GM12878 (cell line): Measurements from ENCODE around the gene PML. TPM values are rescaled to one million over a fixed set of nuclear protein-coding genes. Genes with fewer than 3 reads are reported as not detected.

ENCODE experiments used
- ATAC-seq: fragments of 200-7000 bp; cut with Tn5 transposase; 3 replicates; pipeline ENCODE4 v1.9.1; 2020; ENCODE audit warnings: mild to moderate bottlenecking, moderate library complexity
- BruUV-seq: library from RNA; stranded (reverse); fragments of 400-500 nt; replicated peaks from 2 replicates; lab custom pipeline; 2021; lab: Mats Ljungman, UMichigan
- CTCF ChIA-PET: fragments of 300-600 bp; sonication (Branson Sonifier 250); formaldehyde crosslinking; extraction: SDS; loops from one replicate; lab custom pipeline; 2021; ENCODE audit warnings: inconsistent platforms; lab: Yijun Ruan, JAX
- POLR2A ChIA-PET: fragments of 350-600 bp; formaldehyde crosslinking; extraction: SDS; loops from one replicate; lab custom pipeline; 2021; ENCODE audit warnings: inconsistent platforms; lab: Charles Lee
- RAD21 ChIA-PET: fragments of 300-600 bp; sonication (Branson Sonifier 250); formaldehyde crosslinking; loops from one replicate; lab custom pipeline; 2023; ENCODE audit warnings: antibody characterized with exemption; ENCODE audit not compliant: unreplicated experiment; lab: Charles Lee
- SMC1A ChIA-PET: fragments of 300-600 bp; sonication (Branson Sonifier 250); formaldehyde crosslinking; loops from one replicate; lab custom pipeline; 2023; ENCODE audit not compliant: unreplicated experiment, uncharacterized antibody; lab: Charles Lee
- DNase-seq: peaks from one replicate; pipeline ENCODE4 v3.0.0-alpha.2; 2011; ENCODE audit warnings: low read depth, low spot score
- FAIRE-seq: peaks from 3 replicates; lab custom pipeline; 2011; peaks lifted over from hg19 to GRCh38; lab: Jason Lieb, UNC
- H2AFZ ChIP-seq: 2 replicates; pipeline ENCODE4 v1.6.0; 2011; ENCODE audit warnings: low read depth, low read length, control low read depth; ENCODE audit not compliant: control insufficient read depth
- H3K27ac ChIP-seq: 2 replicates; pipeline ENCODE4 v1.5.1; 2011; ENCODE audit warnings: control low read depth; ENCODE audit not compliant: control insufficient read depth, insufficient read depth
- H3K27me3 ChIP-seq, 2 experiments: replicated peaks in 1 of 2; 2 replicates each; pipeline versions ENCODE4 v1.6.0 to v1.6.1; 2011; ENCODE audit warnings: low read length in 1 of 2; ENCODE audit not compliant: control insufficient read depth in 2 of 2, insufficient read depth in 2 of 2
- H3K36me3 ChIP-seq, 2 experiments: 2 replicates each; pipeline ENCODE4 v1.5.1; 2011; ENCODE audit warnings: low read length in 1 of 2; ENCODE audit not compliant: control insufficient read depth in 2 of 2, insufficient read depth in 2 of 2
- H3K4me1 ChIP-seq: 2 replicates; pipeline ENCODE4 v1.6.1; 2011; ENCODE audit warnings: mild to moderate bottlenecking, low read length, moderate library complexity, mixed read lengths; ENCODE audit not compliant: control insufficient read depth, insufficient read depth
- H3K4me2 ChIP-seq: 2 replicates; pipeline ENCODE4 v1.6.0; 2011; ENCODE audit warnings: control low read depth; ENCODE audit not compliant: control insufficient read depth, insufficient read depth
- H3K4me3 ChIP-seq: fragments of 200-600 bp; sonication (generic); 2 replicates; pipeline ENCODE4 v1.5.1; 2016
- H3K79me2 ChIP-seq: 2 replicates; pipeline ENCODE4 v1.6.0; 2011; ENCODE audit warnings: low read length; ENCODE audit not compliant: control insufficient read depth, insufficient read depth
- H3K9ac ChIP-seq: 2 replicates; pipeline ENCODE4 v1.8.0; 2011; ENCODE audit warnings: low read length, control low read depth, mixed read lengths; ENCODE audit not compliant: control insufficient read depth, insufficient read depth
- H3K9me3 ChIP-seq: replicated peaks from 3 replicates; pipeline ENCODE4 v1.5.1; 2011; ENCODE audit warnings: mild to moderate bottlenecking, low read length; ENCODE audit not compliant: control insufficient read depth, insufficient read depth
- H4K20me1 ChIP-seq: 2 replicates; pipeline ENCODE4 v1.6.0; 2011; ENCODE audit not compliant: control insufficient read depth, insufficient read depth
- CEBPB ChIP-seq, 2 experiments: fragments of 150-350 bp in 1 of 2; IDR thresholded peaks; 2 replicates each; pipeline ENCODE4 v1.6.1; 2012 to 2014; ENCODE audit warnings: low read depth in 2 of 2, low read length in 2 of 2, borderline replicate concordance in 1 of 2, inconsistent platforms in 1 of 2
- HDAC2 ChIP-seq: fragments of 200-600 bp; sonication (generic); IDR thresholded peaks from 2 replicates; pipeline ENCODE4 v1.6.1; 2017
- HDGF ChIP-seq: fragments of 450-650 bp; IDR thresholded peaks from 2 replicates; pipeline ENCODE4 v1.6.1; 2016; ENCODE audit warnings: antibody characterized with exemption
- MXI1 ChIP-seq: fragments of 150-350 bp; IDR thresholded peaks from 2 replicates; pipeline ENCODE4 v1.6.1; 2011; ENCODE audit warnings: low read depth, mild to moderate bottlenecking, inconsistent platforms, low read length, improper control_type of control experiment
- NBN ChIP-seq: fragments of 450-650 bp; IDR thresholded peaks from 2 replicates; pipeline ENCODE4 v1.6.1; 2016
- NFYA ChIP-seq: IDR thresholded peaks from 2 replicates; pipeline ENCODE4 v1.6.1; 2011; ENCODE audit warnings: low read depth, mild to moderate bottlenecking, low read length, improper control_type of control experiment, borderline replicate concordance
- RAD51 ChIP-seq: fragments of 450-650 bp; IDR thresholded peaks from 2 replicates; pipeline ENCODE4 v1.6.1; 2016; ENCODE audit warnings: moderate library complexity, mild to moderate bottlenecking, inconsistent platforms
- SPI1 ChIP-seq: IDR thresholded peaks from 2 replicates; pipeline ENCODE4 v1.6.1; 2011; ENCODE audit warnings: low read depth, mild to moderate bottlenecking, low read length, moderate library complexity, borderline replicate concordance; ENCODE audit not compliant: insufficient read depth
- SRF ChIP-seq, 2 experiments: IDR thresholded peaks; 2 replicates each; pipeline ENCODE4 v1.6.1; 2011; ENCODE audit warnings: low read depth in 2 of 2, low read length in 2 of 2, mild to moderate bottlenecking in 1 of 2, moderate library complexity in 1 of 2
- STAT1 ChIP-seq: fragments of 450-650 bp; conservative IDR thresholded peaks from 2 replicates; pipeline ENCODE4 v1.6.1; 2014; ENCODE audit warnings: antibody characterized with exemption, mild to moderate bottlenecking
- SUPT20H ChIP-seq: IDR thresholded peaks from 2 replicates; pipeline ENCODE4 v1.6.1; 2011; ENCODE audit warnings: low read depth, mild to moderate bottlenecking, low read length, moderate library complexity, borderline replicate concordance; ENCODE audit not compliant: control insufficient read depth
- WGBS: methylation state at CpG from one replicate; pipeline ENCODE4 v1.1.6; 2016; ENCODE audit warnings: low lambda C conversion rate; ENCODE audit not compliant: insufficient replicate concordance, insufficient coverage; ENCODE audit errors: missing lambda C conversion rate; 5-methylcytosine and 5-hydroxymethylcytosine counted together
- in situ Hi-C: fragments of 300-500 bp; cut with MboI; formaldehyde crosslinking; loops from 9 replicates; pipeline ENCODE4 v1.14.3; 2018; ENCODE audit warnings: mixed read lengths
- intact Hi-C: fragments of 100-400 bp; cut with micrococcal nuclease; formaldehyde crosslinking; loops from one replicate; pipeline ENCODE4 v1.14.2; 2022; ENCODE audit not compliant: unreplicated experiment
- polyA plus RNA-seq, 11 experiments: library from polyadenylated mRNA; depleted of rRNA in 4 of 11; unstranded in 6 of 11; stranded (reverse) in 5 of 11; fragments of >200 nt; fragmentation: Nextera tagmentation in 4 of 11; fragmentation: Illumina TruSeq in 1 of 11; extraction: Ambion mirVana in 4 of 11; extraction: Trizol in 1 of 11; gene quantifications; 1 replicate in 1 of 11; 2 replicates in 10 of 11; pipeline versions ENCODE4 v1.2.1 to v1.2.3, GENCODE V29; 2011 to 2016; ENCODE audit warnings: inconsistent platforms in 2 of 11, missing spikeins in 2 of 11, low read depth in 1 of 11
- total RNA-seq, 4 experiments: library from RNA; depleted of rRNA in 3 of 4; stranded (reverse); fragments of >200 nt in 3 of 4; fragmentation: Illumina TruSeq in 1 of 4; extraction: Trizol in 1 of 4; gene quantifications; 2 replicates each; pipeline versions ENCODE4 v1.2.1 to v1.2.3, GENCODE V29; 2013 to 2021
- TF ChIP-seq, protein P1 (sequence below): fragments of 450-650 bp; IDR thresholded peaks from 2 replicates; pipeline ENCODE4 v1.6.1; 2017; ENCODE audit warnings: antibody characterized with exemption, mild to moderate bottlenecking, moderate library complexity
- TF ChIP-seq, protein P2 (sequence below): IDR thresholded peaks from 2 replicates; pipeline ENCODE4 v1.6.1; 2012; ENCODE audit warnings: improper control_type of control experiment, low read depth, low read length; ENCODE audit not compliant: insufficient replicate concordance
- TF ChIP-seq, protein P3 (sequence below), 3 experiments: IDR thresholded peaks in 2 of 3; conservative IDR thresholded peaks in 1 of 3; 2 replicates each; pipeline ENCODE4 v1.5.1; 2011; ENCODE audit warnings: low read depth in 3 of 3, low read length in 3 of 3, mild to moderate bottlenecking in 3 of 3, control low read depth in 2 of 3, moderate library complexity in 2 of 3, inconsistent platforms in 1 of 3, mixed read lengths in 1 of 3; ENCODE audit not compliant: control insufficient read depth in 2 of 3, insufficient read depth in 1 of 3; ENCODE audit errors: extremely low read depth in 1 of 3

PML gene
- total and polyA plus RNA-seq, 10 of the 15 experiments (the other 5 are each of a cell fraction or from before 2014, with no cell fraction given): 8.5 to 95.5 (median 30.8) TPM

DNA sequence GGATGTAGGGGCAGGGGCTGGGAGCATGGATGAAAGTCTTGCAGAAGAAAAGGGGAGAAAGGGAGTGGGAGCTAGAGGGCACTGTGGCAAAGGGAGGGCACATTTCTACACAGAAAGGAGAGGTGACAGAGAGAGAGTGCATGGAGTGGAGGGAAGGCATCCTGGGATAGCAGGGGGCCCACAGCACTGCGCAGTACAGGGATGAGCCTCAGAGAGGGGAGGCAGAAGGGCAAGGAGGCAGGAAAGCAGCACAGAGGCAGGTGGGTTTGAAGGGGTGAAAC lies 7.8 kb upstream of the PML start:
- Histone ChIP-seq H4K20me1 (no peaks in the 10 kb centered on the region), H3K4me1 (peaks cover 54% of the 10 kb centered on the region), H3K9me3 (no peaks in the 10 kb centered on the region), H3K4me3 (no peak overlapping the region), H3K79me2 (peaks cover 4% of the 10 kb centered on the region; the same call in 1 of the 2 replicates), H3K9ac (no peak overlapping the region), H3K27me3 (no peaks in the 10 kb centered on the region), H3K4me2 (no peak overlapping the region), H2AFZ (no peak overlapping the region), H3K27ac (peak overlapping the region; percentile 67; the same call in 1 of the 2 replicates), H3K36me3 (no peaks in the 10 kb centered on the region; a peak in 2 of 4 replicates)
- in situ Hi-C loops: no loop called here
- ChIA-PET SMC1A (interaction anchor here (1.2 kb wide), 1 partner anchor 15 kb away, joined by 3 read pairs; no protein-coding TSS in a partner anchor), CTCF (interaction anchor here (1.2 to 4.1 kb wide), 4 partner anchors 10 to 41 kb away, joined by 3 to 33 read pairs (median 16); no protein-coding TSS in a partner anchor), POLR2A (interaction anchor here (0.6 to 1.6 kb wide), 2 partner anchors 10 to 11 kb away, joined by 3 to 5 read pairs; no protein-coding TSS in a partner anchor), RAD21 (interaction anchor here (0.7 to 2.2 kb wide), 3 partner anchors 10 to 14 kb away, joined by 3 to 8 read pairs (median 6); no protein-coding TSS in a partner anchor)
- FAIRE-seq (no peak), DNase-seq (no peak), ATAC-seq (no peak)
- intact Hi-C loops: no loop called here
- 50% methylated on average over 1 of the region's 1 CpG for WGBS
- TF ChIP-seq HDAC2 (no peak), SPI1 (no peak), SRF (IDR thresholded peaks at IDR 0.05; ENCODE audit: low read depth in 2 of 2, low read length in 2 of 2) (no peak), RAD51 (no peak), NBN (no peak), MXI1 (no peak), HDGF (0 out of 2 replicates have a peak, but pooled peaks have one; percentile 11), NFYA (no peak), SUPT20H (no peak), STAT1 (no peak), CEBPB (IDR thresholded peaks at IDR 0.05; ENCODE audit: borderline replicate concordance in 1 of 2, low read depth in 2 of 2, low read length in 2 of 2) (no peak)
- TF ChIP-seq, protein P1, sequence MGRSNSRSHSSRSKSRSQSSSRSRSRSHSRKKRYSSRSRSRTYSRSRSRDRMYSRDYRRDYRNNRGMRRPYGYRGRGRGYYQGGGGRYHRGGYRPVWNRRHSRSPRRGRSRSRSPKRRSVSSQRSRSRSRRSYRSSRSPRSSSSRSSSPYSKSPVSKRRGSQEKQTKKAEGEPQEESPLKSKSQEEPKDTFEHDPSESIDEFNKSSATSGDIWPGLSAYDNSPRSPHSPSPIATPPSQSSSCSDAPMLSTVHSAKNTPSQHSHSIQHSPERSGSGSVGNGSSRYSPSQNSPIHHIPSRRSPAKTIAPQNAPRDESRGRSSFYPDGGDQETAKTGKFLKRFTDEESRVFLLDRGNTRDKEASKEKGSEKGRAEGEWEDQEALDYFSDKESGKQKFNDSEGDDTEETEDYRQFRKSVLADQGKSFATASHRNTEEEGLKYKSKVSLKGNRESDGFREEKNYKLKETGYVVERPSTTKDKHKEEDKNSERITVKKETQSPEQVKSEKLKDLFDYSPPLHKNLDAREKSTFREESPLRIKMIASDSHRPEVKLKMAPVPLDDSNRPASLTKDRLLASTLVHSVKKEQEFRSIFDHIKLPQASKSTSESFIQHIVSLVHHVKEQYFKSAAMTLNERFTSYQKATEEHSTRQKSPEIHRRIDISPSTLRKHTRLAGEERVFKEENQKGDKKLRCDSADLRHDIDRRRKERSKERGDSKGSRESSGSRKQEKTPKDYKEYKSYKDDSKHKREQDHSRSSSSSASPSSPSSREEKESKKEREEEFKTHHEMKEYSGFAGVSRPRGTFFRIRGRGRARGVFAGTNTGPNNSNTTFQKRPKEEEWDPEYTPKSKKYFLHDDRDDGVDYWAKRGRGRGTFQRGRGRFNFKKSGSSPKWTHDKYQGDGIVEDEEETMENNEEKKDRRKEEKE: no peak
- TF ChIP-seq, protein P2, sequence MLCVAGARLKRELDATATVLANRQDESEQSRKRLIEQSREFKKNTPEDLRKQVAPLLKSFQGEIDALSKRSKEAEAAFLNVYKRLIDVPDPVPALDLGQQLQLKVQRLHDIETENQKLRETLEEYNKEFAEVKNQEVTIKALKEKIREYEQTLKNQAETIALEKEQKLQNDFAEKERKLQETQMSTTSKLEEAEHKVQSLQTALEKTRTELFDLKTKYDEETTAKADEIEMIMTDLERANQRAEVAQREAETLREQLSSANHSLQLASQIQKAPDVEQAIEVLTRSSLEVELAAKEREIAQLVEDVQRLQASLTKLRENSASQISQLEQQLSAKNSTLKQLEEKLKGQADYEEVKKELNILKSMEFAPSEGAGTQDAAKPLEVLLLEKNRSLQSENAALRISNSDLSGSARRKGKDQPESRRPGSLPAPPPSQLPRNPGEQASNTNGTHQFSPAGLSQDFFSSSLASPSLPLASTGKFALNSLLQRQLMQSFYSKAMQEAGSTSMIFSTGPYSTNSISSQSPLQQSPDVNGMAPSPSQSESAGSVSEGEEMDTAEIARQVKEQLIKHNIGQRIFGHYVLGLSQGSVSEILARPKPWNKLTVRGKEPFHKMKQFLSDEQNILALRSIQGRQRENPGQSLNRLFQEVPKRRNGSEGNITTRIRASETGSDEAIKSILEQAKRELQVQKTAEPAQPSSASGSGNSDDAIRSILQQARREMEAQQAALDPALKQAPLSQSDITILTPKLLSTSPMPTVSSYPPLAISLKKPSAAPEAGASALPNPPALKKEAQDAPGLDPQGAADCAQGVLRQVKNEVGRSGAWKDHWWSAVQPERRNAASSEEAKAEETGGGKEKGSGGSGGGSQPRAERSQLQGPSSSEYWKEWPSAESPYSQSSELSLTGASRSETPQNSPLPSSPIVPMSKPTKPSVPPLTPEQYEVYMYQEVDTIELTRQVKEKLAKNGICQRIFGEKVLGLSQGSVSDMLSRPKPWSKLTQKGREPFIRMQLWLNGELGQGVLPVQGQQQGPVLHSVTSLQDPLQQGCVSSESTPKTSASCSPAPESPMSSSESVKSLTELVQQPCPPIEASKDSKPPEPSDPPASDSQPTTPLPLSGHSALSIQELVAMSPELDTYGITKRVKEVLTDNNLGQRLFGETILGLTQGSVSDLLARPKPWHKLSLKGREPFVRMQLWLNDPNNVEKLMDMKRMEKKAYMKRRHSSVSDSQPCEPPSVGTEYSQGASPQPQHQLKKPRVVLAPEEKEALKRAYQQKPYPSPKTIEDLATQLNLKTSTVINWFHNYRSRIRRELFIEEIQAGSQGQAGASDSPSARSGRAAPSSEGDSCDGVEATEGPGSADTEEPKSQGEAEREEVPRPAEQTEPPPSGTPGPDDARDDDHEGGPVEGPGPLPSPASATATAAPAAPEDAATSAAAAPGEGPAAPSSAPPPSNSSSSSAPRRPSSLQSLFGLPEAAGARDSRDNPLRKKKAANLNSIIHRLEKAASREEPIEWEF: no peak
- TF ChIP-seq, protein P3, sequence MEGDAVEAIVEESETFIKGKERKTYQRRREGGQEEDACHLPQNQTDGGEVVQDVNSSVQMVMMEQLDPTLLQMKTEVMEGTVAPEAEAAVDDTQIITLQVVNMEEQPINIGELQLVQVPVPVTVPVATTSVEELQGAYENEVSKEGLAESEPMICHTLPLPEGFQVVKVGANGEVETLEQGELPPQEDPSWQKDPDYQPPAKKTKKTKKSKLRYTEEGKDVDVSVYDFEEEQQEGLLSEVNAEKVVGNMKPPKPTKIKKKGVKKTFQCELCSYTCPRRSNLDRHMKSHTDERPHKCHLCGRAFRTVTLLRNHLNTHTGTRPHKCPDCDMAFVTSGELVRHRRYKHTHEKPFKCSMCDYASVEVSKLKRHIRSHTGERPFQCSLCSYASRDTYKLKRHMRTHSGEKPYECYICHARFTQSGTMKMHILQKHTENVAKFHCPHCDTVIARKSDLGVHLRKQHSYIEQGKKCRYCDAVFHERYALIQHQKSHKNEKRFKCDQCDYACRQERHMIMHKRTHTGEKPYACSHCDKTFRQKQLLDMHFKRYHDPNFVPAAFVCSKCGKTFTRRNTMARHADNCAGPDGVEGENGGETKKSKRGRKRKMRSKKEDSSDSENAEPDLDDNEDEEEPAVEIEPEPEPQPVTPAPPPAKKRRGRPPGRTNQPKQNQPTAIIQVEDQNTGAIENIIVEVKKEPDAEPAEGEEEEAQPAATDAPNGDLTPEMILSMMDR (IDR thresholded peaks at IDR 0.05 in 2 of 3, conservative IDR thresholded peaks at IDR 0.05 in 1 of 3; ENCODE audit: control insufficient read depth in 2 of 3, extremely low read depth in 1 of 3, insufficient read depth in 1 of 3, low read depth in 3 of 3, low read length in 3 of 3): 0 out of 6 replicates have a peak, but pooled peaks of 1 of the 3 experiments have one; percentile 4
- no TSS peak for BruUV-seq
